ENCODE data around the gene XPC. TPM values are rescaled to one million over a fixed set of nuclear protein-coding genes. Genes with fewer than 3 reads are reported as not detected.

Gene XPC
- polyA plus RNA-seq, 1 of the 3 experiments (the other 2 are of a cell fraction): 50.0 TPM

GRCh38 chr3:14223595-14223994 is 45.2 kb upstream of the XPC start:
- H4K20me1 ChIP-seq (ENCODE audit: insufficient read depth): no peaks in the 10 kb centered on the region
- H3K27me3 ChIP-seq (ENCODE audit: insufficient read depth): no peaks in the 10 kb centered on the region
- H3K4me2 ChIP-seq: no peak overlapping the region
- H3K4me3 ChIP-seq (ENCODE audit: low read depth in 2 of 2, low read length in 1 of 2): no peak overlapping the region
- H2AFZ ChIP-seq (ENCODE audit: low read depth): no peak overlapping the region
- no peaks in the 10 kb centered on the region for H3K9me2 ChIP-seq
- H3K9me3 ChIP-seq: peaks cover 14% of the 10 kb centered on the region
- TF ChIP-seq RCOR1 (IDR thresholded peaks at IDR 0.05; ENCODE audit: low read length) (no peak), RFX5 (IDR thresholded peaks at IDR 0.05; ENCODE audit: low read length) (no peak), TAF1 (IDR thresholded peaks at IDR 0.05; ENCODE audit: borderline replicate concordance, low read depth, low read length) (no peak), TCF12 (IDR thresholded peaks at IDR 0.05) (no peak), CHD2 (IDR thresholded peaks at IDR 0.05; ENCODE audit: low read length, partially characterized antibody) (no peak), ELF1 (IDR thresholded peaks at IDR 0.05) (no peak), EP300 (IDR thresholded peaks at IDR 0.05; ENCODE audit: borderline replicate concordance in 1 of 2, low read depth in 1 of 2, low read length in 1 of 2) (no peak), NFIC (IDR thresholded peaks at IDR 0.05; ENCODE audit: borderline replicate concordance) (no peak), FOSL2 (IDR thresholded peaks at IDR 0.05; ENCODE audit: borderline replicate concordance, low read depth) (no peak), USF2 (IDR thresholded peaks at IDR 0.05; ENCODE audit: borderline replicate concordance, low read depth, low read length) (no peak), TEAD4 (IDR thresholded peaks at IDR 0.05; ENCODE audit: borderline replicate concordance, insufficient read depth) (no peak), MEF2A (IDR thresholded peaks at IDR 0.05; ENCODE audit: borderline replicate concordance, low read depth) (no peak), SIN3A (IDR thresholded peaks at IDR 0.05; ENCODE audit: borderline replicate concordance, low read depth, low read length) (no peak)
- TF ChIP-seq, protein P1, sequence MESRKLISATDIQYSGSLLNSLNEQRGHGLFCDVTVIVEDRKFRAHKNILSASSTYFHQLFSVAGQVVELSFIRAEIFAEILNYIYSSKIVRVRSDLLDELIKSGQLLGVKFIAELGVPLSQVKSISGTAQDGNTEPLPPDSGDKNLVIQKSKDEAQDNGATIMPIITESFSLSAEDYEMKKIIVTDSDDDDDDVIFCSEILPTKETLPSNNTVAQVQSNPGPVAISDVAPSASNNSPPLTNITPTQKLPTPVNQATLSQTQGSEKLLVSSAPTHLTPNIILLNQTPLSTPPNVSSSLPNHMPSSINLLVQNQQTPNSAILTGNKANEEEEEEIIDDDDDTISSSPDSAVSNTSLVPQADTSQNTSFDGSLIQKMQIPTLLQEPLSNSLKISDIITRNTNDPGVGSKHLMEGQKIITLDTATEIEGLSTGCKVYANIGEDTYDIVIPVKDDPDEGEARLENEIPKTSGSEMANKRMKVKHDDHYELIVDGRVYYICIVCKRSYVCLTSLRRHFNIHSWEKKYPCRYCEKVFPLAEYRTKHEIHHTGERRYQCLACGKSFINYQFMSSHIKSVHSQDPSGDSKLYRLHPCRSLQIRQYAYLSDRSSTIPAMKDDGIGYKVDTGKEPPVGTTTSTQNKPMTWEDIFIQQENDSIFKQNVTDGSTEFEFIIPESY (IDR thresholded peaks at IDR 0.05; ENCODE audit: borderline replicate concordance, low read depth): no peak
- no peaks in the 10 kb centered on the region for H3K36me3 ChIP-seq (replicated peaks in 1 of 2; ENCODE audit: control insufficient read depth in 1 of 2, insufficient read depth in 2 of 2, low read length in 1 of 2)
- H3K4me1 ChIP-seq (ENCODE audit: control insufficient read depth in 1 of 2, insufficient read depth in 2 of 2, low read depth in 1 of 2, low read length in 1 of 2): peaks cover 0 to 4% of the 10 kb centered on the region in 2 experiments; a peak in 1 of 4 replicates
- ChIA-PET CTCF (interaction anchor here (0.7 to 2.2 kb wide), 5 partner anchors 11 to 327 kb away, joined by 3 to 7 read pairs (median 4); no protein-coding TSS in a partner anchor), POLR2A (no interaction called here)
- H3K27ac ChIP-seq (ENCODE audit: low read depth in 2 of 2, low read length in 1 of 2): no peak overlapping the region
- no peak overlapping the region for H3K9ac ChIP-seq
- H3K79me2 ChIP-seq (ENCODE audit: insufficient read depth): no peaks in the 10 kb centered on the region
- DNase-seq: no peak
- whole genome bisulfite sequencing (ENCODE audit: low lambda C conversion rate): 15% methylated on average over 1 of the region's 1 CpG
- peaks cover 3% of the 10 kb centered on the region for H3F3A ChIP-seq (replicated peaks; ENCODE audit: insufficient read depth)

GRCh38 chr3:14222900-14223594 is 44.6 kb upstream of the XPC start:
- Histone ChIP-seq H3K4me3 (ENCODE audit: low read depth in 2 of 2, low read length in 1 of 2) (no peak overlapping the region), H3K9ac (no peak overlapping the region), H3K27me3 (ENCODE audit: insufficient read depth) (no peaks in the 10 kb centered on the region), H3K79me2 (ENCODE audit: insufficient read depth) (no peaks in the 10 kb centered on the region), H3K9me3 (peaks cover 14% of the 10 kb centered on the region), H2AFZ (ENCODE audit: low read depth) (no peak overlapping the region), H3K4me1 (ENCODE audit: control insufficient read depth in 1 of 2, insufficient read depth in 2 of 2, low read depth in 1 of 2, low read length in 1 of 2) (peaks cover 0 to 4% of the 10 kb centered on the region in 2 experiments; a peak in 1 of 4 replicates), H3K9me2 (no peaks in the 10 kb centered on the region), H3K27ac (ENCODE audit: low read depth in 2 of 2, low read length in 1 of 2) (no peak overlapping the region), H3K4me2 (no peak overlapping the region), H3F3A (replicated peaks; ENCODE audit: insufficient read depth) (peaks cover 3% of the 10 kb centered on the region), H3K36me3 (replicated peaks in 1 of 2; ENCODE audit: control insufficient read depth in 1 of 2, insufficient read depth in 2 of 2, low read length in 1 of 2) (no peaks in the 10 kb centered on the region), H4K20me1 (ENCODE audit: insufficient read depth) (no peaks in the 10 kb centered on the region)
- 59% methylated on average over 3 of the region's 3 CpGs for WGBS (ENCODE audit: low lambda C conversion rate)
- POLR2A ChIA-PET: no interaction called here
- no peak for DNase-seq
- CTCF ChIA-PET: interaction anchor here (0.7 to 2.2 kb wide), 4 partner anchors 12 to 244 kb away, joined by 3 to 7 read pairs (median 4); no protein-coding TSS in a partner anchor
- no peak for TF ChIP-seq GATA2 (CRISPR knock-in tag; IDR thresholded peaks at IDR 0.05)
- no peak for TF ChIP-seq JUND (IDR thresholded peaks at IDR 0.05)
- no peak for TF ChIP-seq FOSL2 (IDR thresholded peaks at IDR 0.05; ENCODE audit: borderline replicate concordance, low read depth)
- no peak for TF ChIP-seq USF2 (IDR thresholded peaks at IDR 0.05; ENCODE audit: borderline replicate concordance, low read depth, low read length)
- TF ChIP-seq, protein P1 (IDR thresholded peaks at IDR 0.05; ENCODE audit: borderline replicate concordance, low read depth): no peak
- TF ChIP-seq SMC3 (IDR thresholded peaks at IDR 0.05; ENCODE audit: low read depth, low read length): no peak
- TF ChIP-seq RAD21 (IDR thresholded peaks at IDR 0.05; ENCODE audit: low read length): no peak
- no peak for TF ChIP-seq MEF2A (IDR thresholded peaks at IDR 0.05; ENCODE audit: borderline replicate concordance, low read depth)
- TF ChIP-seq EZH2phosphoT487 (IDR thresholded peaks at IDR 0.05; ENCODE audit: borderline replicate concordance, low read depth): no peak
- no peak for TF ChIP-seq ELF1 (IDR thresholded peaks at IDR 0.05)

Data from SK-N-SH (cell line).